GM21737 (cell line): ENCODE measurements around the gene MLX.
"Not testable (repeated sequence)": the region's sequence is repeated elsewhere in the genome, so short reads cannot be mapped to it uniquely, and the experiment has no call there.

Experiments
- ATAC-seq: cut with Tn5 transposase; IDR thresholded peaks from one replicate; pipeline ENCODE4 v1.9.1; 2021; ENCODE audit warnings: mild to moderate bottlenecking, moderate library complexity; ENCODE audit not compliant: unreplicated experiment

Gene MLX

DNA sequence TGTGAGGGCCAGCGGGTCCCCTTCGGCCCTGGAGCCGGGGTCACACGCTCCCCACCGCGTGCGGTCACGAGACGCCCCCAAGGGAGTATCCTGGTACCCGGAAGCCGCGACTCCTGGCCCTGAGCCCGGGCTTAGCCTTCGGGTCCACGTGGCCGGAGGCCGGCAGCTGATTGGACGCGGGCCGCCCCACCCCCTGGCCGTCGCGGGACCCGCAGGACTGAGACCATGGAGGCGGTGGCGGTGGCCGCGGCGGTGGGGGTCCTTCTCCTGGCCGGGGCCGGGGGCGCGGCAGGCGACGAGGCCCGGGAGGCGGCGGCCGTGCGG, 30.9 kb upstream of the MLX start, which contains the start of gene NAGLU:
TSS of gene NAGLU (plus strand) at position 194 of the 324 bp plus-strand sequence. CDS start at position 226, 32 bp downstream.
- ATAC-seq, result peak; percentile 80

DNA sequence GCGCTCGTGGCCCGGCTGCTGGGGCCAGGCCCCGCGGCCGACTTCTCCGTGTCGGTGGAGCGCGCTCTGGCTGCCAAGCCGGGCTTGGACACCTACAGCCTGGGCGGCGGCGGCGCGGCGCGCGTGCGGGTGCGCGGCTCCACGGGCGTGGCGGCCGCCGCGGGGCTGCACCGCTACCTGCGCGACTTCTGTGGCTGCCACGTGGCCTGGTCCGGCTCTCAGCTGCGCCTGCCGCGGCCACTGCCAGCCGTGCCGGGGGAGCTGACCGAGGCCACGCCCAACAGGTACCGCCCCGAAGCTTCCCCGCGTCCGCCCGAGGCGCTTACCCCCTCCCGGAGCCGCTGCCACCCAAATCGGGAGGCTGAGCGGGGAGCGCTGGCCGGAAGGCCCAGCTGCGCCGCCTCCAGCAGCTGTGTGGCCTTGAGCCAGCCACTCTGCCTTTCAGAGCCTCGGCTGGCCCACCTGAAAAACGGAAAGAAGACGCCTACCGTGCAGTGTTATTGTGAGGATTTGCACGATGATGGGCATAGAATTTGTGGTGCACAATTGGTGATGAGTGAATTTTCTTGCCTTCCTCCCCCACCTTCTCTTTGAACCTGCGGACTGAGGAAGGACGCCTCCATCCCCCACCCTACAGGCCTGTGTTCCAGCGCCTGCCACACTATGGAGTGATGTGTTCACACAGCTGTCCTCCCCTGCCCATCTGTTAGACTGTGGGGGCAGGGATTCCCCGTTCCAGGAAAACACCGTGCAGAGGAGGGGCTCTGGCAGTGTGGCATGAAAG, 30.3 kb upstream of the MLX start:
- peak; percentile 57 for ATAC-seq

DNA sequence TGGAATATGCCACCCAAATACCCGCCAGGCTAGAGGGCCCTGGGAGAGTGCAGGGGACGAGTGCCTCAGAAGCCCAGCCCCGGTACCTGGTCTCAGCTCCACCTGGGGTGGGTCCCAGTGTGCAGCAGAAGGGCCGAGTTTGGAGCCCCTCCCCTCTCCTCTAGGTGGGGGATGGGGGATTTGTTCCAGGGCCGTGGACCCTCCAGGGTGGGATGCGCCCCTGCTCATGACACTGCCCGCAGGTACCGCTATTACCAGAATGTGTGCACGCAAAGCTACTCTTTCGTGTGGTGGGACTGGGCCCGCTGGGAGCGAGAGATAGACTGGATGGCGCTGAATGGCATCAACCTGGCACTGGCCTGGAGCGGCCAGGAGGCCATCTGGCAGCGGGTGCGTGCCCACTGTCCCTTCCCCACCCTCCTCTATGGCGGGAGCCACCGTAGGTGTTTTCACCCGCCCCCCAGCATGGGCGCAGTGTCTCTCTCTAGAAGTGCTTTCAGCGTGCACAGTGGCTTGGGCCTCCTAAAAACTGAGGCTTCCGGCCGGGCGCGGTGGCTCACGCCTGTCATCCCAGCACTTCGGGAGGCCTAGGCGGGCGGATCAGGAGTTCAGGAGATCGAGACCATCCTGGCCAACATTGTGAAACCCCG, 29.6 kb upstream of the MLX start:
- no peak for ATAC-seq

DNA sequence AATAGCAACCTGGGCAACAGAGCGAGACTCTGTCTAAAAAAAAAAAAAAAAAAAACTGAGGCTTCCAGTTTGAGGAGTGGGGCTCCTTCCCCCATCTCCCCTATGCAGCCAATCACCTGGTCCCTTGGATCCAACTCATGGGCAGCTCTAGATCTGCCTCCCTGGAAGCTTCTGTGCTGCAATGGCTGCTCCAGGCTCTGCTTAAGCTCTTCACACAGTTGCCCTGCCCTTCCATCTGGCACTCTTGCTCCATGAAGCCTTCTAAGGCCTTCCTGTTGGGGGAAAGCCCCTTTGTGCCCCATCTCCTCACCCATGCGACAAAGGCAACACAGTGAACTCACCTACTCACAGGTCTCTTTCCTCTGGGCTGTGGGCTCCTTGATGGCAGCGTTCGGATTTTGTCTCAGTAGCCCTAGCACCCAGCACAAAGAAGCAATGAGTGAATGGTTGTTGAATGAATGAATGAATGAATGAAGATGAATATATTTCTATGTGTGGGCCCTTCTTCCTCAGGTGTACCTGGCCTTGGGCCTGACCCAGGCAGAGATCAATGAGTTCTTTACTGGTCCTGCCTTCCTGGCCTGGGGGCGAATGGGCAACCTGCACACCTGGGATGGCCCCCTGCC, 29.0 kb upstream of the MLX start:
- no peak for ATAC-seq

DNA sequence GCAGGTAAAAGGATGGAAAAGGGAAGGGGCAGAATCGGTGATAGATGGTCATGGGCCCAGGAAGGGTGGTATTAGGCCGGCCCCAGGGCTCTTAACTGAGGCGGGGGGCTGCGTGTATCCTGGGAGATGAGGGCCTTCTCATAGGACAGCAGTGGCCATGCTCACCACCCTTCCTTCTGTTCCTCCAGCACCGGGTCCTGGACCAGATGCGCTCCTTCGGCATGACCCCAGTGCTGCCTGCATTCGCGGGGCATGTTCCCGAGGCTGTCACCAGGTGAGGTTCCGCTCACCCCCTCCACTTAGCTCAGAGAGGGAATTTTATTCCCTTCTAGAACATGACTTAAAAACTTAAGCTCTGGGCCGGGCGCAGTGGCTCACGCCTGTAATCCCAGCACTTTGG, 28.4 kb upstream of the MLX start:
- ATAC-seq, result no peak

DNA sequence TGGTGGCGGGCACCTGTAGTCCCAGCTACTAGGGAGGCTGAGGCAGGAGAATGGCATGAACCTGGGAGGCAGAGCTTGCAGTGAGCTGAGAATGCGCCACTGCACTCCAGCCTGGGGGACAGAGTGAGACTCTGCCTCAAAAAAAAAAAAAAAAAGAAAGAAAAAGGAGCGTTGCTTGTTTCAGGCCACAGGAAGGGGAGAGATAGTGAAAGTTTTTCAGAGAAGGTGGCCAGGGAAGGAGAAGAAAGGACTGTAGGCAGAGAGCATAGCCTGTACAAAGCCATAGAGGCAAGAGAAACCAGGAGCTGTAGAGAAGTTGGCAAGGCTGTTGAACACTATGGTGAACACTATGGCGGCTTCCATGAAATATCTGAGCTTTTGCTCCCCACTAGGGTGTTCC, 26.3 kb upstream of the MLX start:
- not testable (repeated sequence) for ATAC-seq

GRCh38 chr17:42541041-42541833, 25.7 kb upstream of the MLX start:
- ATAC-seq, result no peak

- no peak for ATAC-seq
Observed at GRCh38 chr17:42543190-42544079, 23.5 kb upstream of the MLX start.

GRCh38 chr17:42544874-42545283, 22.0 kb upstream of the MLX start:
- no peak for ATAC-seq

DNA sequence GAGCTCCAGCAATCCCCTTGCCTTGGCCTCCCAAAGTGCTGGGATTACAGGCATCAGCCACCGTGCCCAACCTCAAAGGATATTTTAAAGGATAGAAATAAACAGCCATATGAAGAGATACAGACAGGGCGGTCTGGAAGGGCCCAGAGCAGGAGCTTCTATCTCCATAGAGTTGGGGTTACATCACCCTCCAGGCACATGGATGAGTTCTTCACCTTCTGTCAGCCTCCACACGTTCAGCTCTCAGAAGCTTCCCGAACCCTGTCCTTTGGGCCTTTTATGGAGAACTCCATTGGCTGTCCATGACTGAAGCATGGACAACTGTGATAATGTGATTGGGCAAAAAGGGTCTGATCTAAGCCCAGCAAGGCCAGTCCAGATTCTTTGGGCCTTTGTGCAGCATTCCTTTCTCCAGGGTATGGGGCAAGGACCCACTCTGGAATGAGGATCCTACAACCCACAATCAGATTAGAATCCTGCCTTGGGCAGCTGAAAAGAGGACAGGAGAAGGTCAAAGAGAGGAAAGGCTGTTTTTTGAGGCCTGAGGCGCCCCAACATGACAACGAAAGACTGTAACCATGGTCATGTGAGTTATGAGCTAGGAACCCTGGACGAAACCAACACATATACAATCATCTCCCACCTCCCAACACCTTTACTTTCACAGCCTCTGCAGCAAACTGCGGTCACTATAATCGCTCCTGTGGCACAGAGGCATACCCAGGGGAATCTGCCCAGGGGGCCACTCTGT, 21.0 kb upstream of the MLX start:
- not testable (repeated sequence) for ATAC-seq

DNA sequence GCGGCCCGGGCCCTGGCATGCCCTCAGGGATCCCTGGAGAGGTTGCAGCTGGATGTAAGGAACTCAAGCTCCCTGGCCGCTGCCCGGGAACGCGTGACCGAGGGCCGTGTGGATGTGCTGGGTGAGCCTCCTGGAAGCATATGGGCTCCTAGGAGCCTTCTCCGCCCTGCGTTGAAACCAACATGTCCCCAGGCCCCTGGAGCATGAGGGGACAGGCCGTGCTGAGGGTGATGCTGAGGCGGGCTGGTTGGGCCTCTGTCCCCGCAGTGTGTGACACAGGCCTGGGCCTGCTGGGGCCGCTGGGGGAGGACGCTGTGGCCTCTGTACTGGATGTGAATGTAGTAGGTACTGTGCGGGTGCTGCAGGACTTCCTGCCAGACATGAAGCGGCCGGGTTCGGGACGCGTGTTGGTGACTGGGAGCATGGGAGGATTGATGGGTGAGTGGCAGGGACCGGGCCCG, 19.9 kb upstream of the MLX start:
- no peak for ATAC-seq

GRCh38 chr17:42547698-42548069, 19.2 kb upstream of the MLX start:
- ATAC-seq, result no peak

- ATAC-seq, result peak; percentile 56
Observed at GRCh38 chr17:42548070-42548837, 18.6 kb upstream of the MLX start.

- no peak for ATAC-seq
Observed at GRCh38 chr17:42548993-42549755, 17.7 kb upstream of the MLX start.

DNA sequence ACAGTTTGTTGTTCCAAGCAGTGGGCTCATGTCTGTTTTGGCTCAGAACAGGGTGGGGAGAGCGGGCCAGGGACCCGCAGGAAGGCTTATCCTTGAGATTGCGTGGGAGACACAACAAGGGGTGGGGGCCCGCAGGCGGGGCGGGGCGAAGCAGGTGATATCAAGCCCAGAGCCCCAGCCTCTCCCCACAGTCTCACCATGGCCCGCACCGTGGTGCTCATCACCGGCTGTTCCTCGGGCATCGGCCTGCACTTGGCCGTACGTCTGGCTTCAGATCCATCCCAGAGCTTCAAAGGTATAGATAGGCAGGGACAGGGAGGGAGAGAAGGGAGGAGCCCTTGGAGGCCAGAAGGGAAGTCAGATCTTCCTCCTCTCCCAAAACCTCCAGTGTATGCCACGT, 14.2 kb upstream of the MLX start, which contains the start of gene HSD17B1:
TSS of gene HSD17B1 (plus strand) at position 188 of the 400 bp plus-strand sequence. CDS start at position 199, 11 bp downstream.
- ATAC-seq, result not testable (repeated sequence)

- ATAC-seq, result no peak
Observed at GRCh38 chr17:42553161-42553818, 13.6 kb upstream of the MLX start.

- no peak for ATAC-seq
Observed at GRCh38 chr17:42553866-42554249, 13.0 kb upstream of the MLX start.
